Tongue (tissue), 2 donors: Measurements from ENCODE around the gene CBFA2T3. TPM values are rescaled to one million over a fixed set of nuclear protein-coding genes. Genes with fewer than 3 reads are reported as not detected.

Source experiments
- DNase-seq: peaks from one replicate; pipeline ENCODE4 v3.0.0-alpha.2; 2015
- total RNA-seq: library from RNA; depleted of rRNA; stranded (reverse); fragments of >200 nt; gene quantifications from one replicate; pipeline ENCODE4 v1.2.3, GENCODE V29; 2014

Gene CBFA2T3
- total RNA-seq, 1 donor from 2014 or later = 3.6 TPM

DNA sequence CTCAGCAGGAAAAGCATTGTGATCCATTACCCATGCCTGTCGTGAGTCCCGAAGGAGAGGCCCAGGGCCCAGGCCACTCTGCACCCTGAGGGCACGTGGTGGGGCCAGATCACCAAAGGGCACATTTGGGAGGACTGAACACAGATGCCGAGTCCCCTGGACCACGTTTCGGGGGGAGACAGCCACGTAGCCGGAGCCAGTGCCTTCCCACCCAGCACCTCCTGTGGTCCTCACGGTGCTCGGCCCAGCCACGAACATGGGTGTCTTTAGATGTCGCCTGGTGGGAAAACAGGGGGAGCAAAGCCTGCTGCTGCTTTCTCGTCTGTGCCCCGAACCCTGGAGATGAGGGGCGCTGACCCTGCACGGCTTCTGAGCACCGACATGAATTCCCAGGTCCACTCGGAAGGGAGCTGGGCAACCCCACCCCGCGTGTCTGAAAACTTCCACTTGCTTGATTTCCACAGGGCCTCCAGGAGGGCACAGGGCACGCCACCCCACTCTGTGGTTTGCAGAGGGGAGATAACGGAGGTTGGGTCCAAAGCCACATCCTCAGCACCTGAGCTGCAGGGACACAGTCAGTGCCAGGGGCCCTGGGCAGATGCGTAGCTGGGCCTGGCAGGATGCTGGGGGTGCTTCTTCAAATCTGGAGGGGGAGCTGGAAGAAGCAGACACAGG lies 14.4 kb downstream of the CBFA2T3 start:
- DNase-seq = no peak

DNA sequence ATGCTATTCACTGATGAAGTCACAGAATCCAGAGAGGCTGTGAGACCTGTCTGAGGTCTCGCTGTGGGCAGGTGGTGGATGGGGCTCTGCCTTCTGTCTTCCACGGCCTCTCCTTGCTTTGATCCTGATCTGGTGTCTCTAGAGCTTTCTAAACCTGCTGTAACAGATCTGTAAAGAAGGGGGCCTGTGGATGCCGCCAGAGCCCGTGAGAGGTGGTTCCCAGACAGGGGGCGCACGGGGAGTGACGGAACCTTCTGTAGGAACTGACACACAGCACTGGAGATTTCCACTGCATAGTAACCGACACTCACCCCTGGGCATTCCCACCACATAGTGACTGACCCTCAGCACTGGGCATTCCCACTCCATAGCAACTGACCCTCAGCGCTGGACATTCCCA lies 16.0 kb downstream of the CBFA2T3 start:
- no peak for DNase-seq

- no peak for DNase-seq
Observed at GRCh38 chr16:88960516-88960915, 16.5 kb downstream of the CBFA2T3 start.

GRCh38 chr16:88959022-88959421 lies 18.0 kb downstream of the CBFA2T3 start:
- DNase-seq = no peak

GRCh38 chr16:88957887-88958577 lies 19.0 kb downstream of the CBFA2T3 start:
- DNase-seq = no peak

GRCh38 chr16:88957433-88957767 lies 19.6 kb downstream of the CBFA2T3 start:
- no peak for DNase-seq

DNA sequence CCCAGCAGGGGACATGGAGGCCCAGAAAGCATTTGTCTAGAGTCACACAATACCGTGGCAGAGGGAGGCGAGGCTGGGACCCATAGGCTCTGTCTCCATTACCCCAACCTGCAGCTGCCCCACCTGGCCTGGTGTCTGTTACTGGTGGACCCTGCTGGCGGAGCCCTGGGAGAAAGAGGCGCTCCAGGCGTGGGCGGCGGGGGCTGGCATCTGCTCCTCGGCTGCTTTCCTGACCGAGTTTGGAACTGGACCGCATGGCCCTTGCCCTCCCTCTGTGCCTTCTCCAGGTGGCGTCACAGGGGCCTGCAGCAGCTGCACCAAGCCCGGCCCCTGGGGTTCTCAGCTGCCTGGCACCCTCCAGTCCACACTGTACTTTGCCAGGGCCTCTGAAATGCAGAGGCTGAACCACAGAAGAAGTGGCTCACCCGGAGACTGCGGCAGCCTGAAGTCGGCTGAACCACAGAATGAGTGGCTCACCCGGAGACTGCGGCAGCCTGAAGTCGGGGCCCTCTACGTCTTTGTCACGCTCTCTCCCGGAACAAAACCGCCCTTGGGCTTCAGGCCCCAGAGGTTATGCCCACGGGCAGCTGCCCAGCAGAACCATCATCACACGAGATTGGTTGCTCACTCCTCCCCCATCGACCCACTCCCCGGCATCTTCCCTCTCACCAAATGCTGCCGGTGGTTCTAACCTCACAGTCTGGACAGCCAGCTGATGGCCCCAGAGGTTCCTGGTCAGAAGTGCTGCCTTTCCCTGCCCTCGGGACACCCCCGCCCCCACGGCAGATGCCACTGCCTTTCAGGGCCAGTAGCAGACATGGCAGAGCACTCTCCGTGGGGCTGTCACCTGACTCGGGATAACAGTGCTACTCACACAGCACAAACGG lies 20.2 kb downstream of the CBFA2T3 start:
- no peak for DNase-seq

DNA sequence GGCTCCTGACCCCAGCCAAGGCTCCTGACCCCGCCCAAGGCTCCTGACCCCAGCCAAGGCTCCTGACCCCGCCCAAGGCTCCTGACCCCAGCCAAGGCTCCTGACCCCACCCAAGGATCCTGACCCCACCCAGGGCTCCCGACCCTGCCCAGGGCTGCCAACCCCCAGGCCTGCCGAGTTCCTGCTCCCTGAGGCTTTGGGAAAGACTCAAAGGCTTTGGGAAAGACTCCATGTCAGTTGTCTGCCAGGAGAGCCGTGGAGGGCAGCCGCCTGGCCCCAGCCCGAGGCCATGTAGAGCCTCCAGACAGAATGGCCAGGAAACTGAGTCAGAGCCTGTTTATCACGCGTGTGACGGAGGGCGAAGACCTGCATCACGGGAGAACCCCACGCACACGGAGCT lies 21.1 kb downstream of the CBFA2T3 start:
- DNase-seq = no peak

DNA sequence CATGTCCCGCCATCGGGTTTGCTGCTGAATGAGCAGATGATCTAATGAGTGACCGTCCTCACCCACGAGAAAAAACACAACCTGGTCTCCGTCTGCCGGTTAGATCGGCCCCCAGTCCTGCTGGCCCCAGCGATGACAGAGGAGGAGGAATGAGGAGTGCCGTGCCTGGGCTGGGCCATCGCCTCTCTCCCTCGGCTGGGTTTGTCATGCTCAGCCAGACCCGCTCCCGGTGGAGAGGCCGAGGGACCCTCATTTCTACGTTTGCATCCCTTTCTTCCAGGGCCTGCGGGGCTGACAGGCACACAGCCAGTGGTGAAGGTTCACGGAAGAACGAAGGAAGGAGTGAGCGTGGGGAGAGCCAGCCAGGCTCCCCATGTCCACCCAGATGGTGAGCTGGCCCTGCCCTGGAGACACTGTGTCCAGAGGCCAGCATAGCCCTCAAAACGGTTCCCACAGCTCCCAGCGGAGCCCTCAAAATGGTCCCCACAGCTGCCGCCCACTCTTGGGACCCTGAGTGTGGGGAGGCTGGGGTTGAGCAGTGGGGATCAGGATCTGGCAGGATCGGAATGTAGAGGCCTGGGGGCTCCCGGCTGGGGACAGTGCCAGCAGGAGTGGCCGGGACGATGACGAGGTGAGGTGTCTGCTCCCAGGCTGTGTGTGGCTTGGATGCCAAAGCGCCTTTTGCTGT lies 23.9 kb downstream of the CBFA2T3 start:
- no peak for DNase-seq

DNA sequence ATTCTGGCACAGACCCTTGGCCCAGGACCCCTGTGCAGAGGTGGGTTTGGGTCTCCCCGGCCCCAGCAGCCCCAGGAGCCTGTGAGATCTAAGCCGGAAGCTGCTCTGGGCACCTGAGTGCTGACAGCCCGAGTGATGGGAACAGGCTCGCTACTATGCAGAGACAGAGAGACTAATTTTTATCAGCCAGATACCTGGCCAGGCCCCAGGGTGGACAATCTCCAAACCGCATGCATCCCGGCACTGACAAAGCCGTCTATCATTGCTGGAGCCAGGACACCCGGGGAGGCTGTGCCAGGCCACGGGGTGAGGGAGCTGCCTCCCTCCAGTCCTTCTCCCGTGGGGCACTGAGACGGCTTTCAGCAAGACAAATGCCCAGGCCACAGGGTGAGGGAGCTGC lies 25.0 kb downstream of the CBFA2T3 start:
- no peak for DNase-seq

- no peak for DNase-seq
Observed at GRCh38 chr16:88951501-88951900, 25.5 kb downstream of the CBFA2T3 start.

GRCh38 chr16:88948781-88949490 lies 28.1 kb downstream of the CBFA2T3 start:
- no peak for DNase-seq

DNA sequence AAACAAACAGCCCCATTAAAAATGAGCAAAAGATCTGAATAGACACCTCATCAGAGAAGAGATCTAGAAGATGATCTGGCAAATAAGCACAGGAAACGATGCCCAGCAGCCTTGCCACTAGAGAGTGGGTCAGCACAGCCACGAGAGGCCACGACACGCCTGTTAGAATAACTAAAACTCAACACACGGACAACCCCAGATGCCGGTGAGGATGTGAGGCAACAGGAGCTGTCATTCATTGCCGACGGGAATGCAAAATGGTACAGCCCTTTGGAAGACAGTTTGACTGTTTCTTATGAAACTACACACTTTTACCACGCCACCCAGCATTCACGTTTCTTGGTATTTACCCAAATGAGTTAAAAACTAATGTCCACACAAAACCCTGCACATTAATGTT lies 31.5 kb downstream of the CBFA2T3 start:
- no peak for DNase-seq

GRCh38 chr16:88943741-88944140 lies 33.3 kb downstream of the CBFA2T3 start:
- DNase-seq = no peak

- no peak for DNase-seq
Observed at GRCh38 chr16:88943131-88943664, 33.8 kb downstream of the CBFA2T3 start.

GRCh38 chr16:88941913-88942909 lies 34.8 kb downstream of the CBFA2T3 start:
- DNase-seq = peak; percentile 71

DNA sequence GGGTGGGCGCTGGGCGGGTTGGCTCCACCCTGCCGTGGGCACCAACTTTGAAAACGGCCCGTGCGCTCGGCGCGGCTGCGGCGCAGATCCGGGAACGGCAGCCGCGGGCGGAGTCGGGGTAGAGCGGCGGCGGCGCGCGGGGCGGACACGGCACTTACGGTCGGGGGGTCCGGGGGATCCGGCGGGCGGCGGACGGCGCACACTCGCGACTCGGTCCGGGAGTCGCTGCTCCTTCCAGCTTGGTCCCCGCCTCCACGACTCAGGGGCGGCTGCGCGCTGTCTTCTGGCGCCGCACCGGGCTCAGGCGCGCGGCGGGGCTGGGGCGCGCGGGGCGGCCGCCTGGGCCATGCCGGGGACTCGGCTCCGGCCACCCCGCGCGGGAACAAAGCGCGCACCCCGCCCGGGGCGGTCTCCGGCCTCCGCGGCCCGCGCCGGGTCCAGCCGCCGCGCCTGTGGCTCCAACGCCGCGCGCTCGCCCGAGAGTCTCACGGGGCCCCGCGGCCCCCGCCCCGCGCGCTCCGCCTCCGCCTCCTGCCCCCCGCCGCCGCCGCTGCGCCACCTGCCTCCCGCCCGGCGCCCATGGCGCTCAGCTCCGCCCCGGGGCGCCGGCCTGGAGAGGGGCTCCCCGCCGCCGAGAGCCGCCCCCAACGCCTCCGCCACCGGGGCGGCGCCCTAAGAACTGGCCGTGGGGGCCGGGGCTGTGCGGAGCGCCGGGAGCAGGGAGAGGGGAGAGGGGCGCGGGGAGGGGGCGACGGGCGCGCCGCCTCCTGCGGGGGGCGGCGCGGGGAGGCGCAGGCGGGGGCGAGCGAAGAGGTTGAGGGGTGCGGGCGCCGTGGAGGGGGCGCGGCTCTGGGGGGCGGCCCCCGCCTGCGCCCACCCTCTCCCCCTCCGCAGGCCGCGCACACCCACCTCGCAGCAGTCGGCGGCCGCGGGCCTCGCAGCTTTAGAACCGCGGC lies 35.9 kb downstream of the CBFA2T3 start:
- DNase-seq = peak; percentile 62

GRCh38 chr16:88939972-88940861 lies 36.8 kb downstream of the CBFA2T3 start:
- DNase-seq = peak; percentile 81
